ENCODE results near the gene FCN2.
"Not testable (repeated sequence)": the region's sequence is repeated elsewhere in the genome, so short reads cannot be mapped to it uniquely, and the experiment has no call there.

FCN2 gene

GRCh38 chr9:134847752-134848432, 32.7 kb upstream of the FCN2 start:
- no peak for DNase-seq

GRCh38 chr9:134848504-134848903, 32.1 kb upstream of the FCN2 start:
- no peak for DNase-seq

DNA sequence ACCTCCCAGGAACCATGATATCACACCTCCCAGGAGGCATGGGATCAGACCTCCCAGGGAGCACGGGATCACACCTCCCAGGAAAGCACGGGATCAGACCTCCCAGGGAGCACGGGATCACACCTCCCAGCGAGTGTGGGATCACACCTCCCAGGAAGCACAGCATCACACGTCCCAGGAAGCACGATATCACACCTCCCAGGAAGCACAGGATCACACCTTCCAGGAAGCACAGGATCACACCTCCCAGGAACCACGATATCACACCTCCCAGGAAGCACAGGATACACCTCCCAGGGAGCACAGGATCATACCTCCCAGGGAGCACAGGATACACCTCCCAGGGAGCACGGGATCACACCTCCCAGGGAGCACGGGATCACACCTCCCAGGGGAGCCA, 30.0 kb upstream of the FCN2 start:
- DNase-seq = no peak

GRCh38 chr9:134851020-134851419, 29.6 kb upstream of the FCN2 start:
- no peak for DNase-seq

GRCh38 chr9:134852906-134853654, 27.5 kb upstream of the FCN2 start:
- no peak for DNase-seq

GRCh38 chr9:134853893-134854292, 26.7 kb upstream of the FCN2 start:
- no peak for DNase-seq

GRCh38 chr9:134854541-134854981, 26.0 kb upstream of the FCN2 start:
- no peak for DNase-seq

GRCh38 chr9:134855231-134855899, 25.2 kb upstream of the FCN2 start:
- DNase-seq = no peak

GRCh38 chr9:134855900-134856377, 24.7 kb upstream of the FCN2 start:
- no peak for DNase-seq

GRCh38 chr9:134857451-134857850, 23.2 kb upstream of the FCN2 start:
- not testable (repeated sequence) for DNase-seq

DNA sequence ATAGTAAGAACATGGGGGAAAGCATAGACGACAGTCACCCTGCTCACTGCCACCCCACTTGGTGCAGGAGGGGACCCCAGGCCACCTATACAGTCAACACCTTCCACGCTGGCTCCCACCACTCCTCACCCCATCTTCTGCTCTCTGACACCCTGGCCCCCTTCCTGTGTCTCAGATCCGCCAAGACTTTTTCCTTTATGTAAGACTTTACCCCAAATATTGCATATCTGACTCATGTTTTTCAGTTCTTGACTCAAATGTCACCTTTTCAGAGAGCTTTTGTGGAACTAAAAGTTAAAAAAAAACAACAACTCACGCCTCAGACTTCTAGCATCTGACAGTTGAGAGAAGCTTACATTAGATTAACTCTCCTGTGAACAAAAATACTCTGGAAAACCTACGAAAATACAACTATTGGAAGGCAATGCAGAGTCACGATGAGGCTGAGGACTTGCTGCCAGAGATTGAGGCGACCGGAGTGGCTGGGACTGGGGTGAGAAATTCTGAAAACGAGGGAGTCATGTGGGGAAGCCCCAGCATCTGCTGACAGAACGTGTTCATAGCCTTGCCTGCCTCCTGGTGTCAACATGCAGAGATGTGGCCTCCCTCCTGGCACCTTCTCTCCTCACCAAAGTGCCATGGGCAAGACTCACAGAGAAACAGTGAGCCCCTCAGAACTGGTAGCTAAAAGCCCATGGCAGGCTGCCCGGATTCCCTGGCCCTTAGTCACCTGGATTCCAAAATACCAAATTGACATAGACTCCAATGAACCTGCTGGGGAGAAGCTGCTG, 22.4 kb upstream of the FCN2 start:
- DNase-seq = no peak

DNA sequence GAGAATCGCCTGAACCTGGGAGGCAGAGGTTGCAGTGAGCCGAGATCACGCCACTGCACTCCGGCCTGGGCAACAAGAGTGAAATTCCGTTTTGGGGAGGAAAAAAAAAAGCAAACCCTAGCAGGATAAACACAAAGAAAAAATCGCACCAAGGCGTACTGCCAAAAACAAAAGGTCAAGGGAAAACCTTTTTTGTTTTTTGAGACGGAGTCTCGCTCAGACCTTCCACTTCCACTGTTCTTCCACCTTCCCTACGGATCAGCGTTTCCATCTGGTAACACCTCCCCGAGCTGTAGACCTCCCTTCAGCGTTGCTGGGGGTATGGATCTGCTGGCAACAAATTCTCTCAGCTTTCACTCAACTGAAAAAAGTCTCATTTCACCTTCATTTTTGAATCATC, 20.1 kb upstream of the FCN2 start:
- no peak for DNase-seq

GRCh38 chr9:134861595-134862334, 18.8 kb upstream of the FCN2 start:
- no peak for DNase-seq

GRCh38 chr9:134863306-134863902, 17.2 kb upstream of the FCN2 start:
- no peak for DNase-seq

DNA sequence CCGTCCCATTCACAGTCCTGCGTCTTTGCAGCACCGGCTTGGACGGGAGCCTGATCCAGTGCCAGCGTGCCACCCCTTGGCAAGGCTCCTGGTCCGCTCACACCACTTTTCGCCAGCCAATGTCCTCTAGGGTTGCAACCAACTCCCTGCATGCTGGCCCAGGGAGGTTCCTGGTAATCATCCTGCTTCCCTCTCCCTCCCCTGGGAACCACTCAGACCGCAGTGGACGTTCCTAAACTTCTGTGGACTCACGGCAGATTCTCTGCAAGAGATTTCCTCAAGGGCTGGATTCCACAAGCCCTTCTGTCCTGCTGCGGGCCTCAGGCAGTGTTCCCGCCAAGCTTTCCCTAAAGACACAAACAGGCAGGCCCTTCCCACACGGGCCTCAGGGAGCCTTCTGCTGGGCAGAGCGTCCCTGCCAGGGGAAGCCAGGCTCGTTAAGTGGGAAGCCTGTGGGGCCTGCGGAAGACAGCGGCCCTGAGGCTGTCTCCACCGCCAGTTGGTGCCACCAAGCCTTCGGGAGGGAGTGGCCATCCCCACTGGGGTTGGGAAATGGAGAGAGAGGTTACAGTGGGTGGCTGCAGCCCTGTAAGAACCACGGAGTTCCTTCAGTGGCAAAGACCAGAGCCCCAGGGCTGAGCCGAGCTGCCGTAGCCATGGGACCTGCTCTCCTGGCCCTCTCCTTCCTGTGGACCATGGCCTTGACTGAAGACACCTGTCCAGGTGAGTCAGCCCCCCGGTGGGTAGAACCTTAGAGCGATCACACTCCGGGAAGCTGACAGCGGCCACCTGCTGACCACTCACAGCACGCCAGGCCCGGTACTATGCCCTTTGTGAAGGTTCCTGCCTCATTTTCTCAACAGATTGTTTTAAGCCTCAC, 16.4 kb upstream of the FCN2 start:
- DNase-seq = no peak

DNA sequence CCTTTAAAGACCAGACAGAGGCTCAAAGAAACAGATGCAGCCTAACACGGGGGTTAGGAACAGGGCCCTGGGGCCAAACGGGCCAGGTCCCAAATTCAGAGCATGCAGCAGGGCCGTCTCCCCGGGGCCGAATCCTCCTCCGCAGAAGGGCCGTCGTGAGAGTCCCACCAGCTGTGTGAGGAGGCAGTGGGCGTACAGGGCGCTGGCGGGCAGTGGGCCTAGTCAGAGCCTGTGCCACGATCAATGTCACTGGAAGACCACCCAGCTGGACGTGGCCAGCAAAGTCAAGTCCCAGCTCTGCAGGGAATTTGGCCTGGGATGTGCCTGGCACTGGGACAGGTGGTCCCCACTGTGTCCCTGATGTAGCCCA, 15.8 kb upstream of the FCN2 start:
- DNase-seq = no peak

DNA sequence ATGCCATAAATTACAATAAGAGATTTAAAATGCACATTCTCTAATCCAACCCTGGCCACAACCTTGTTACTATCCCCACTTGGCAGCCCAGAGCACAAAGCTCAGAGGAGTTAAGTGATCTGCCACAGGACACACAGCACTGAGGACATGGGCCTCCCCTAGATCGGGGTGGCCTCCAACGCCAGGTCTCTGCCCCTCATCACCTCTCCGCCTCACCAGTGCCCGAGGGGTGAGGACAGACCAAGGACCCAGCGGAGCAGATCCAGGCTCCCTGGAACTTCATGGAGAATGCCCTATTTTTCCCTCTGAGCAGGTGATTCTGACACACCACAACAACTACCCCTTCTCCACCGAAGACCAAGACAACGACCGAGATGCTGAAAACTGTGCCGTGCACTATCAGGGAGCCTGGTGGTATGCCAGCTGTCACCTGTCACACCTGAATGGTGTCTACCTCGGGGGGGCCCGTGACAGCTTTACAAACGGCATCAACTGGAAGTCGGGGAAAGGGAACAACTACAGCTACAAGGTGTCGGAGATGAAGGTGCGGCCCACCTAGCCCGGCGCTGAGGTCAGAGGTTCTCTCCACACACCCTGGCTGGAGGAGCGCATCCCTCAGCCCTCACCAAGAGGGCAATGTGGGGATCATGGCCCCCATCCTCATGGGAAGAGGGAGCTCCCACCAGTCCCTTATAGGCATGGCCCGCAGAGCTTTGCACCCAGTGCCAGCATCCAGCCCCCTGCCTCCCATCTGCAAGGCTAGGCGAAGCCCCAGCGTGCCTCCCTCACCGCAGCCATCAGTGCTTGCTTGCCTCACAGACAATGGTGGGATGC, 12.5 kb upstream of the FCN2 start:
- DNase-seq = no peak

GRCh38 chr9:134868751-134869553, 11.7 kb upstream of the FCN2 start:
- no peak for DNase-seq

Measured in SIG-M5 (cell line).